ENCODE results near the gene SOSTDC1. TPM values are rescaled to one million over a fixed set of nuclear protein-coding genes. Genes with fewer than 3 reads are reported as not detected.
"Not testable (repeated sequence)": the region's sequence is repeated elsewhere in the genome, so short reads cannot be mapped to it uniquely, and the experiment has no call there.

Gene SOSTDC1
- total RNA-seq, 1 donor: under 0.01 TPM

GRCh38 chr7:16463520-16463919, 2.0 kb downstream of the SOSTDC1 start:
- DNase-seq (ENCODE audit: low read depth in 2 of 3, low spot score in 2 of 3): no peak

GRCh38 chr7:16462431-16462889, 3.1 kb downstream of the SOSTDC1 start:
- no peak for DNase-seq (ENCODE audit: low read depth in 2 of 3, low spot score in 2 of 3)

- DNase-seq (ENCODE audit: low read depth in 2 of 3, low spot score in 2 of 3): no peak
These were observed 4.6 kb downstream of the SOSTDC1 start for GRCh38 chr7:16460789-16461493.

GRCh38 chr7:16456303-16456702, 9.2 kb downstream of the SOSTDC1 start:
- DNase-seq (ENCODE audit: low read depth in 2 of 3, low spot score in 2 of 3): not testable (repeated sequence)

GRCh38 chr7:16455591-16455990, 9.9 kb downstream of the SOSTDC1 start:
- DNase-seq (ENCODE audit: low read depth in 2 of 3, low spot score in 2 of 3): peak in 1 of 3 donors; percentile 34

- DNase-seq (ENCODE audit: low read depth in 2 of 3, low spot score in 2 of 3): no peak
These were observed 15.2 kb downstream of the SOSTDC1 start for GRCh38 chr7:16450366-16450765.

- no peak for DNase-seq (ENCODE audit: low read depth in 2 of 3, low spot score in 2 of 3)
These were observed 17.7 kb downstream of the SOSTDC1 start for GRCh38 chr7:16447876-16448275.

GRCh38 chr7:16446508-16446907, 19.0 kb downstream of the SOSTDC1 start:
- no peak for DNase-seq (ENCODE audit: low read depth in 2 of 3, low spot score in 2 of 3)

GRCh38 chr7:16443871-16444270, 21.7 kb downstream of the SOSTDC1 start:
- not testable (repeated sequence) for DNase-seq (ENCODE audit: low read depth in 2 of 3, low spot score in 2 of 3)

- no peak for DNase-seq (ENCODE audit: low read depth in 2 of 3, low spot score in 2 of 3)
These were observed 26.6 kb downstream of the SOSTDC1 start for GRCh38 chr7:16438988-16439387.

- DNase-seq (ENCODE audit: low read depth in 2 of 3, low spot score in 2 of 3): no peak
These were observed 29.2 kb downstream of the SOSTDC1 start for GRCh38 chr7:16436306-16436705.

- DNase-seq (ENCODE audit: low read depth in 2 of 3, low spot score in 2 of 3): no peak
These were observed 31.9 kb downstream of the SOSTDC1 start for GRCh38 chr7:16433568-16434122.

- DNase-seq (ENCODE audit: low read depth in 2 of 3, low spot score in 2 of 3): no peak
These were observed 33.2 kb downstream of the SOSTDC1 start for GRCh38 chr7:16432425-16432731.

- DNase-seq (ENCODE audit: low read depth in 2 of 3, low spot score in 2 of 3): peak in 2 of 3 donors; percentile 49 to 75
These were observed 33.7 kb downstream of the SOSTDC1 start for GRCh38 chr7:16431646-16432424.

- no peak for DNase-seq (ENCODE audit: low read depth in 2 of 3, low spot score in 2 of 3)
These were observed 35.4 kb downstream of the SOSTDC1 start for GRCh38 chr7:16430133-16430532.

GRCh38 chr7:16428672-16429071, 36.9 kb downstream of the SOSTDC1 start:
- peak in 1 of 3 donors; percentile 38 for DNase-seq (ENCODE audit: low read depth in 2 of 3, low spot score in 2 of 3)

GRCh38 chr7:16428182-16428581, 37.4 kb downstream of the SOSTDC1 start:
- DNase-seq (ENCODE audit: low read depth in 2 of 3, low spot score in 2 of 3): no peak

GRCh38 chr7:16423761-16424160, 41.8 kb downstream of the SOSTDC1 start:
- no peak for DNase-seq (ENCODE audit: low read depth in 2 of 3, low spot score in 2 of 3)

- DNase-seq (ENCODE audit: low read depth in 2 of 3, low spot score in 2 of 3): no peak
These were observed 42.6 kb downstream of the SOSTDC1 start for GRCh38 chr7:16422917-16423316.

GRCh38 chr7:16422103-16422435, 43.5 kb downstream of the SOSTDC1 start:
- DNase-seq (ENCODE audit: low read depth in 2 of 3, low spot score in 2 of 3): no peak

GRCh38 chr7:16421333-16422102, 44.0 kb downstream of the SOSTDC1 start, which contains the start of gene CRPPA:
CRPPA (minus strand) TSS chr7:16421538; CDS start chr7:16421322, 216 bp downstream.
- peak in 2 of 3 donors; percentile 46 to 58 for DNase-seq (ENCODE audit: low read depth in 2 of 3, low spot score in 2 of 3)

All from hematopoietic multipotent progenitor cell (in vitro differentiated cells).